HEK293 (cell line): ENCODE measurements around the gene LIN54.

Experiments
- CTCF ChIA-PET: fragments of 350-600 bp; formaldehyde crosslinking; extraction: SDS; loops from one replicate; lab custom pipeline; 2021; ENCODE audit warnings: antibody characterized with exemption; lab: Yijun Ruan, JAX
- POLR2A ChIA-PET: fragments of 300-600 bp; formaldehyde crosslinking; extraction: SDS; loops from one replicate; lab custom pipeline; 2020; ENCODE audit warnings: antibody characterized with exemption, inconsistent platforms; lab: Yijun Ruan, JAX
- H3K27ac ChIP-seq: fragments of 200-500 bp; sonication (Bioruptor generic); 2 replicates; pipeline ENCODE4 v1.5.1; 2014; ENCODE audit warnings: low read depth, low read length, control low read depth, inconsistent platforms; ENCODE audit errors: extremely low read depth
- H3K36me3 ChIP-seq, 2 experiments: fragments of 200-500 bp in 1 of 2; sonication (Bioruptor generic) in 1 of 2; 1 replicate in 1 of 2; 2 replicates in 1 of 2; pipeline ENCODE4 v1.5.1; 2014 to 2017; ENCODE audit warnings: inconsistent platforms in 2 of 2, low read length in 2 of 2; ENCODE audit not compliant: control insufficient read depth in 2 of 2, insufficient read depth in 1 of 2
- H3K4me1 ChIP-seq: fragments of 200-500 bp; sonication (Bioruptor generic); 2 replicates; pipeline ENCODE4 v1.5.1; 2014; ENCODE audit warnings: mild to moderate bottlenecking, low read length, inconsistent platforms; ENCODE audit not compliant: control insufficient read depth, insufficient read depth
- H3K4me3 ChIP-seq: 2 replicates; pipeline ENCODE4 v1.5.1; 2011; ENCODE audit warnings: low read depth, mild to moderate bottlenecking, control low read depth, low read length, moderate library complexity
- H3K9me3 ChIP-seq: fragments of 200-500 bp; sonication (Bioruptor generic); 2 replicates; pipeline ENCODE4 v1.5.1; 2014; ENCODE audit warnings: low read depth, low read length, inconsistent platforms; ENCODE audit not compliant: control insufficient read depth, insufficient read depth
- AEBP2 ChIP-seq: fragments of 450-650 bp; formaldehyde crosslinking; IDR thresholded peaks from 2 replicates; pipeline ENCODE4 v1.5.1; 2016; ENCODE audit warnings: missing biosample characterization, missing genetic modification characterization, borderline replicate concordance
- EGR2 ChIP-seq: fragments of 450-650 bp; formaldehyde crosslinking; IDR thresholded peaks from 2 replicates; pipeline ENCODE4 v1.5.1; 2016; ENCODE audit warnings: low read depth, missing biosample characterization, missing genetic modification characterization
- KLF16 ChIP-seq: fragments of 450-650 bp; formaldehyde crosslinking; IDR thresholded peaks from 2 replicates; pipeline ENCODE4 v1.5.1; 2017; ENCODE audit warnings: missing biosample characterization, missing genetic modification characterization
- PRDM2 ChIP-seq: fragments of 450-650 bp; formaldehyde crosslinking; IDR thresholded peaks from 2 replicates; pipeline ENCODE4 v1.5.1; 2016; ENCODE audit warnings: missing biosample characterization, missing genetic modification characterization, borderline replicate concordance
- ZBTB17 ChIP-seq: fragments of 450-650 bp; formaldehyde crosslinking; IDR thresholded peaks from 2 replicates; pipeline ENCODE4 v1.5.1; 2016; ENCODE audit warnings: missing biosample characterization, missing genetic modification characterization
- ZBTB26 ChIP-seq: fragments of 450-650 bp; formaldehyde crosslinking; optimal IDR thresholded peaks from 2 replicates; pipeline ENCODE3; 2016; ENCODE audit warnings: missing biosample characterization, mild to moderate bottlenecking, missing genetic modification characterization
- ZBTB6 ChIP-seq: fragments of 450-650 bp; formaldehyde crosslinking; IDR thresholded peaks from 2 replicates; pipeline ENCODE4 v1.5.1; 2017; ENCODE audit warnings: missing biosample characterization, missing genetic modification characterization
- ZBTB7A ChIP-seq: fragments of 450-650 bp; formaldehyde crosslinking; IDR thresholded peaks from 2 replicates; pipeline ENCODE4 v1.5.1; 2016; ENCODE audit warnings: low read depth, missing biosample characterization, missing genetic modification characterization
- ZNF16 ChIP-seq: fragments of 450-650 bp; formaldehyde crosslinking; IDR thresholded peaks from 2 replicates; pipeline ENCODE4 v1.5.1; 2016; ENCODE audit warnings: low read depth, missing biosample characterization, missing genetic modification characterization
- ZNF211 ChIP-seq: fragments of 450-650 bp; formaldehyde crosslinking; IDR thresholded peaks from 2 replicates; pipeline ENCODE4 v1.5.1; 2016; ENCODE audit warnings: low read depth, missing biosample characterization, missing genetic modification characterization
- ZNF221 ChIP-seq: fragments of 450-650 bp; formaldehyde crosslinking; IDR thresholded peaks from 2 replicates; pipeline ENCODE4 v1.5.1; 2017; ENCODE audit warnings: missing biosample characterization, missing genetic modification characterization, borderline replicate concordance
- ZNF394 ChIP-seq: fragments of 450-650 bp; formaldehyde crosslinking; IDR thresholded peaks from 2 replicates; pipeline ENCODE4 v1.5.1; 2016; ENCODE audit warnings: missing biosample characterization, missing genetic modification characterization, mild to moderate bottlenecking, moderate library complexity, borderline replicate concordance
- ZNF426 ChIP-seq: fragments of 450-650 bp; formaldehyde crosslinking; IDR thresholded peaks from 2 replicates; pipeline ENCODE4 v1.5.1; 2017; ENCODE audit warnings: missing biosample characterization, missing genetic modification characterization, mild to moderate bottlenecking, inconsistent platforms, moderate library complexity
- ZNF433 ChIP-seq: fragments of 450-650 bp; formaldehyde crosslinking; IDR thresholded peaks from 2 replicates; pipeline ENCODE4 v1.5.1; 2016; ENCODE audit warnings: missing biosample characterization, missing genetic modification characterization, low read depth
- ZNF449 ChIP-seq: fragments of 450-650 bp; formaldehyde crosslinking; IDR thresholded peaks from 2 replicates; pipeline ENCODE4 v1.5.1; 2017; ENCODE audit warnings: missing biosample characterization, mild to moderate bottlenecking, missing genetic modification characterization, moderate library complexity
- ZNF555 ChIP-seq: fragments of 450-650 bp; formaldehyde crosslinking; conservative IDR thresholded peaks from 2 replicates; pipeline ENCODE4 v1.5.1; 2017; ENCODE audit warnings: missing biosample characterization, mild to moderate bottlenecking, missing genetic modification characterization, inconsistent platforms
- ZNF580 ChIP-seq: fragments of 450-650 bp; formaldehyde crosslinking; IDR thresholded peaks from 2 replicates; pipeline ENCODE4 v1.5.1; 2016; ENCODE audit warnings: missing biosample characterization, missing genetic modification characterization
- ZNF596 ChIP-seq: fragments of 450-650 bp; IDR thresholded peaks from 2 replicates; pipeline ENCODE4 v1.5.0; 2018; ENCODE audit warnings: missing biosample characterization, mild to moderate bottlenecking, missing genetic modification characterization, moderate library complexity
- ZNF610 ChIP-seq: fragments of 450-650 bp; formaldehyde crosslinking; IDR thresholded peaks from 2 replicates; pipeline ENCODE4 v1.5.1; 2016; ENCODE audit warnings: missing biosample characterization, missing genetic modification characterization, borderline replicate concordance
- ZNF621 ChIP-seq: fragments of 450-650 bp; formaldehyde crosslinking; IDR thresholded peaks from 2 replicates; pipeline ENCODE4 v1.5.1; 2017; ENCODE audit warnings: missing biosample characterization, missing genetic modification characterization
- ZNF664 ChIP-seq: fragments of 450-650 bp; formaldehyde crosslinking; IDR thresholded peaks from 2 replicates; pipeline ENCODE4 v1.5.1; 2016; ENCODE audit warnings: missing biosample characterization, missing genetic modification characterization
- ZNF670 ChIP-seq: fragments of 450-650 bp; formaldehyde crosslinking; IDR thresholded peaks from 2 replicates; pipeline ENCODE4 v1.5.1; 2016; ENCODE audit warnings: missing biosample characterization, missing genetic modification characterization, low read depth
- ZNF777 ChIP-seq: fragments of 450-650 bp; formaldehyde crosslinking; IDR thresholded peaks from 2 replicates; pipeline ENCODE4 v1.5.1; 2017; ENCODE audit warnings: missing biosample characterization, missing genetic modification characterization, borderline replicate concordance
- ZNF830 ChIP-seq: fragments of 450-650 bp; IDR thresholded peaks from 2 replicates; pipeline ENCODE4 v1.5.0; 2018; ENCODE audit warnings: missing biosample characterization, missing genetic modification characterization, low read depth, mild to moderate bottlenecking, moderate library complexity
- ZSCAN18 ChIP-seq: fragments of 450-650 bp; formaldehyde crosslinking; IDR thresholded peaks from 2 replicates; pipeline ENCODE4 v1.5.1; 2016; ENCODE audit warnings: missing biosample characterization, missing genetic modification characterization

The LIN54 gene

GRCh38 chr4:82954212-82954611 lies 56.4 kb downstream of the LIN54 start:
- no peaks in the 10 kb centered on the region for H3K9me3 ChIP-seq
- H3K27ac ChIP-seq: no peak overlapping the region
- H3K36me3 ChIP-seq: peaks cover 0 to 4% of the 10 kb centered on the region in 2 experiments; a peak in 2 of 3 replicates
- no peak overlapping the region for H3K4me3 ChIP-seq
- no peaks in the 10 kb centered on the region for H3K4me1 ChIP-seq
- POLR2A ChIA-PET: no interaction called here
- CTCF ChIA-PET: interaction anchor here (0.6 kb wide), 1 partner anchor 101 kb away, joined by 3 read pairs; no protein-coding TSS in a partner anchor
- TF ChIP-seq EGR2 (tag by site-specific recombination) (no peak), ZNF580 (tag by site-specific recombination) (no peak), ZNF664 (tag by site-specific recombination) (no peak), ZNF433 (tag by site-specific recombination) (no peak), ZNF777 (tag by site-specific recombination) (no peak), ZBTB7A (tag by site-specific recombination) (no peak), ZNF211 (tag by site-specific recombination) (no peak), ZNF394 (tag by site-specific recombination) (peak; percentile 75; the same call in 1 of the 2 replicates), ZNF221 (no peak), AEBP2 (no peak), ZNF596 (no peak), ZNF449 (no peak), ZBTB6 (tag by site-specific recombination) (no peak), ZNF555 (peak; percentile 30; the same call in 1 of the 2 replicates), ZNF621 (tag by site-specific recombination) (no peak), KLF16 (tag by site-specific recombination) (no peak), ZSCAN18 (tag by site-specific recombination) (no peak), ZNF16 (tag by site-specific recombination) (no peak), ZNF426 (peak; percentile 55), ZNF830 (tag by site-specific recombination) (no peak), ZBTB17 (tag by site-specific recombination) (no peak), PRDM2 (tag by site-specific recombination) (no peak), ZNF610 (tag by site-specific recombination) (no peak), ZBTB26 (no peak), ZNF670 (tag by site-specific recombination) (no peak)
